Thyroid gland (tissue), 4 donors: ENCODE data around the gene BACH1.

Experiments used
- POLR2A ChIP-seq, 2 donors: fragments of 450-650 bp; IDR thresholded peaks; one replicate each; pipeline ENCODE4 v1.6.1; 2017; ENCODE audit warnings: antibody characterized with exemption in 2 of 2, mild to moderate bottlenecking in 2 of 2, moderate library complexity in 1 of 2
- TF ChIP-seq, protein P1 (sequence below), 6 experiments: fragments of 200-600 bp in 3 of 6; fragments of 450-650 bp in 3 of 6; sonication (generic) in 3 of 6; IDR thresholded peaks; one replicate each; pipeline ENCODE4 v1.5.1; 2016 to 2019; ENCODE audit warnings: antibody characterized with exemption in 6 of 6, mild to moderate bottlenecking in 2 of 6, inconsistent platforms in 1 of 6, moderate library complexity in 1 of 6

- TF ChIP-seq POLR2A (IDR thresholded peaks at IDR 0.05), result no peak
- TF ChIP-seq, protein P1, sequence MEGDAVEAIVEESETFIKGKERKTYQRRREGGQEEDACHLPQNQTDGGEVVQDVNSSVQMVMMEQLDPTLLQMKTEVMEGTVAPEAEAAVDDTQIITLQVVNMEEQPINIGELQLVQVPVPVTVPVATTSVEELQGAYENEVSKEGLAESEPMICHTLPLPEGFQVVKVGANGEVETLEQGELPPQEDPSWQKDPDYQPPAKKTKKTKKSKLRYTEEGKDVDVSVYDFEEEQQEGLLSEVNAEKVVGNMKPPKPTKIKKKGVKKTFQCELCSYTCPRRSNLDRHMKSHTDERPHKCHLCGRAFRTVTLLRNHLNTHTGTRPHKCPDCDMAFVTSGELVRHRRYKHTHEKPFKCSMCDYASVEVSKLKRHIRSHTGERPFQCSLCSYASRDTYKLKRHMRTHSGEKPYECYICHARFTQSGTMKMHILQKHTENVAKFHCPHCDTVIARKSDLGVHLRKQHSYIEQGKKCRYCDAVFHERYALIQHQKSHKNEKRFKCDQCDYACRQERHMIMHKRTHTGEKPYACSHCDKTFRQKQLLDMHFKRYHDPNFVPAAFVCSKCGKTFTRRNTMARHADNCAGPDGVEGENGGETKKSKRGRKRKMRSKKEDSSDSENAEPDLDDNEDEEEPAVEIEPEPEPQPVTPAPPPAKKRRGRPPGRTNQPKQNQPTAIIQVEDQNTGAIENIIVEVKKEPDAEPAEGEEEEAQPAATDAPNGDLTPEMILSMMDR (IDR thresholded peaks at IDR 0.05), result no peak
Measured at GRCh38 chr21:29303288-29303687, 4.6 kb downstream of the BACH1 start.
